IPS-11a (cell line): ENCODE data around the gene FAM43B.
"Not testable (repeated sequence)": the region's sequence is repeated elsewhere in the genome, so short reads cannot be mapped to it uniquely, and the experiment has no call there.

ENCODE experiments used
- H3K4me3 ChIP-seq: one replicate; pipeline ENCODE4 v1.5.1; 2013; ENCODE audit warnings: low read depth, low read length, control low read depth

FAM43B gene, protein sequence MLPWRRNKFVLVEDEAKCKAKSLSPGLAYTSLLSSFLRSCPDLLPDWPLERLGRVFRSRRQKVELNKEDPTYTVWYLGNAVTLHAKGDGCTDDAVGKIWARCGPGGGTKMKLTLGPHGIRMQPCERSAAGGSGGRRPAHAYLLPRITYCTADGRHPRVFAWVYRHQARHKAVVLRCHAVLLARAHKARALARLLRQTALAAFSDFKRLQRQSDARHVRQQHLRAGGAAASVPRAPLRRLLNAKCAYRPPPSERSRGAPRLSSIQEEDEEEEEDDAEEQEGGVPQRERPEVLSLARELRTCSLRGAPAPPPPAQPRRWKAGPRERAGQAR

DNA sequence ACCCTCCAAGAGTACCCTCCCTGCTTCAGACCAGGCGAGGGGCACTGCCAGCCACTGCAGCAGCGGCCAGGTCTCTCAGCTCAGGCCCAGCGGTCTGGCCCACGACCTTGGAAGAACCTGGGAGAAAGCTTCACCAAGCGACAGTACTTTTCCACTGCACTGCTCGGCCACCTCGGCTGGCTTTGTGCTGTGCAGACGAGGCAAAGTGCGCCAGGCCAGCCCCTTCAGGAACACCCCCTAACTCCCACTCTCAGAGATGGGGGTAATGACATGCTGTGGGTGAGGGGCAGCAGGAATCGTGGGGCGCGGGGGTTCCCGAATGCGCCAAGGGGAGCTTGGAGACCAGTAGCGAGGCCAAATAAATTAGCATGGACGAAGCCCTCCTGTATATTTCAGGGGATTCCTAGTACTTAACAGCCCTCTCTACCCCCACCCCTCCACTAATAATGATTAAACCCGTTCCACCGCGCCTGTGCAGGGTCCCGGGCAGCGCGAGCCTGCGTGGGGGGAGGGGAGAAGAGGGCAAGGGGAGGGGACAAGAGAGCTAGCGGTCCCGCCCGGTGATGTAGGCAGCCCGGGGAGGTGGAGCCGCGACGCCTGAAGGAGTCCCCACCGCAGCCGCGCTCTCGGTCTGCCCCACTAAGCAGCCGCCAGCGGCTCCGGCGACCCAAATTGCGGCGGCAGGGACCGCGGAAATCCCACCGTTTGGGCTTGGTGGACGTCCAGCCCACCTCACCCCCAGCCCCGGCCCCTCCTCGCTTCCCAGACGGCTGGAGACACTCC lies at the start of gene FAM43B:
TSS of gene FAM43B (plus strand) at position 629 of the 783 bp plus-strand sequence. CDS start 401 bp downstream, outside the sequence.
- H3K4me3 ChIP-seq = peak within 1 kb of the TSS; percentile 18

DNA sequence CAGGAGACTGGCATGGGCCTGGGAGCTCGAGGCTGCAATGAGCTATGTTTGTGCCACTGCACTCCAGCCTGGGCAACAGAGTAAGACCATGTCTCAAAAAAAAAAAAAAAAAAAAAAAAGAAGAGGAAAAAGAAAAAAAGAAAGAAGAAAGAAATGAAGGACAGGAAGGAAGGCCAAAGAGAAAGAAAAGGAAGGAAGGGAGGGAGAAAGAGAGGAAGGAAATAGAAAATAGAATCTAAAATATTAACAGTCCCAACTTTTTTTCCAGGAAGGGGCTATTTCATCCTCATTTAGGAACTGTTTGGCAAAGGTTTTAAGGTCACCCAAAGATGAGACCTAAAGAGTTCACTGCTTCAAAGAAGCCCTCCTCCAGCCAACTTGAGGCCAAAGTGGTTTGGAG lies 46.9 kb upstream of the FAM43B start:
- no peak overlapping the region for H3K4me3 ChIP-seq

DNA sequence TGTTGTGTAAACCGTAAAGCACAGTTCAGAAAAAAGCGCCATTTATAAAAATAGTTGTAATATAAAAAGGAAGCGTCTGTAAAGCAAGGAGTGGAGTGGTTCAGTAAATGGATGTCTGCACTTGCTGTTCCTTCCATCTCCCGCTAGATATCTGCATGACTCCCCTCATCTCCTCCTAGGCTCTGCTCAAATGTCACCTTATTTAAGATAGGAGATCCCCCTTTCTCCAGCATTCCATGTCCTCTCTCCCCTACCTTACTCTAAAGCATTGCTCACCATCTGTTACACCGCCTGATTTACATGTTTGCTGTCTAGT lies 45.2 kb upstream of the FAM43B start:
- peak overlapping the region; percentile 92 for H3K4me3 ChIP-seq

DNA sequence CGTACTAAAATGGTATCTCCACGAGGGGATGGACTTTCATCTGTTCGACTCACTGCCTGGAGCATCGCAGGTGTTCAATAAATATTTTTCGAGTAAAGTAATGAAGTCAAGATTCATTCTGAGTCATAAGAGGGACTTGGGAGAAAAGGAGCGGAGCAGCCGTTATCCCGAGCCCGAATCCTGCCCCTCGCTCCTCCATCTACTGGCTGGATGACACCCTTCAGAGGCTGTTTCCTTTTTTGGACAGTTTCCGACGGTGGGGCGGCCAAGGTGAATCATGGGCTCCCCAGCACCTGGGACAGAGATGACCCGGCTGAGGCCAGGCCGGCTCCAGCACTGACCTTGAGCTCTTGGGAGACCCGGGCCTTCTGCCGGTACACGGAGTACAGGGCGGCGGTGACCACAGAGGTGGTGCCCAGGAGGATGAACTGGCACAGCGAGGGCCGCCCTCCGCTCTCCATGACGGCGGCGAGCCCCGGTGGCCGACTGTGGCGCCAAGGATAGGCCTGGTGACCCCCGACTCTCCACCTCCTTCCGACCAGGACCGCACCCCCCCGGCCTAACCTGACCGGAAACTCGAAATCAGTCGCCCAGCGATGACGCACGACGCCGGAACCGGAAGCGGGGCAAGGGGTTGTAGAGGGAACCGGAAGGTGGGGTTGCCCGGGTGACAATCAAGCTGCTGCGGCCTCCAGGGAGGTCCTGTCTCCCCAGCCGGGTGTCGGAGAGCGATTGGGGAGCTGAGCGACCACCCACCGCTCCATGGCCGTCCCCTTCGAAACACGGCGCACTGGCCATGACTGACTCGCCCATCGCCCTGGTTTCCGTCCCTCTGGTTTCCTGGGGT lies 44.6 kb upstream of the FAM43B start, which contains the start of gene MUL1:
TSS of gene MUL1 (minus strand) at position 588 of the 847 bp plus-strand sequence. CDS start at position 461, 127 bp downstream.
- peak within 1 kb of the TSS; percentile 92 for H3K4me3 ChIP-seq

DNA sequence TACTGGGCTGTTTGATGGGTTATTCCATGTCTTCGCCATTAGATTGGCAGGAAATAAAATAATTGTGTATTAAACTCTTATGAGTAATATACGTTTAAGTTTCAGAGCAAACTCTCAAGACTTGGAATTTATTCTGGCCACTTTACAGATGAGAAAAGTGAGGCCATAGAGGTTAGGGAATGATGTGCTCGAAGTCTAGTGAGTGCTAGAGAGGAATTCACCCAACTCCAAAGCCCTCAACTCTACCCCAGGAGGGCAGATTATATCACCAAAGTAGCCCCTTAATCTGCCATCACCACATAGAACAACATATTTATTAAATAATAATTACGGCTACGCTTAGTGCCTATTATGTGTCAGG lies 44.0 kb upstream of the FAM43B start:
- H3K4me3 ChIP-seq = peak overlapping the region; percentile 92

DNA sequence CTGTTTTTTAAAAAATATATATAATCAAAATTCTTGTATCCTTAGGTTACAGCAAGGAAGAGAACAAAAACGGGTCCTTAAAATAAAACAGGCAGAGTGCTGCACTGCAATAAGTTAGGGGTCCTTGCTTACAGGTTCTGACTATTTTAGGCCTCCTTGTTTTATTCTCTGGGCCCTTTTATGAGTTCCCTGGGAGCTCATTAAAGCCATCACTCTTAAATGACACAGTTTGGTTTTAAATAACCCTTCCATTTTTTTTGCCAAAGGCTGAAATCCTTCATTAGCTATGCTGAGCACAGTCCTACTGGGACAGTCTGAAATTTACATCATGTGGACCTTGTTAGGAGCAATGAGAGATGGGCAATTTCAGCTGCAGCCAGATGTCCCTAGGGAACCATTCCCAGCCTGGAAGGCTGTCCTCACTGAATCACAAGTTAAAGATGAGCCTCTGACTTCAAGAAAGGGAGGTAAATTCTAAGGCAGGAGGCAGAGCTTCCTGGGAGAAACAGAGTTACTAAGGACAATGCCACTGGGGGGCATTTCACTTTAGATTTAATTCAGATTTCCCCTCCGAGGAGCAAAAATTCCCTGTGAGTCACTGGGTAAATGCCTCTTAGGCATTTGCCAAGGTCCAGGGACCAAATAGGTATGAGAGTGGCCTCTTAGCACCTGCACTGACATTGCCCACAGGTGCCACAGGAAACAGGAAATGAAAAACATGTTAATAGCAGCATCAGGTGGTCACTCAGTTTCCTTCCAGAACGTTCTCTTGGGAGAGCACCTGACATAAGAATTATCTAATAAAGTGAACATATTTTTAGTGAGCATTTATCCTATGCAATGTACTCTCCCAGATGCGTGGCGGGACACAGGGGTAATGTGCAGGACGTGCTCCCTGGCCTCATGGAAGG lies 40.6 kb upstream of the FAM43B start:
- no peak overlapping the region for H3K4me3 ChIP-seq

DNA sequence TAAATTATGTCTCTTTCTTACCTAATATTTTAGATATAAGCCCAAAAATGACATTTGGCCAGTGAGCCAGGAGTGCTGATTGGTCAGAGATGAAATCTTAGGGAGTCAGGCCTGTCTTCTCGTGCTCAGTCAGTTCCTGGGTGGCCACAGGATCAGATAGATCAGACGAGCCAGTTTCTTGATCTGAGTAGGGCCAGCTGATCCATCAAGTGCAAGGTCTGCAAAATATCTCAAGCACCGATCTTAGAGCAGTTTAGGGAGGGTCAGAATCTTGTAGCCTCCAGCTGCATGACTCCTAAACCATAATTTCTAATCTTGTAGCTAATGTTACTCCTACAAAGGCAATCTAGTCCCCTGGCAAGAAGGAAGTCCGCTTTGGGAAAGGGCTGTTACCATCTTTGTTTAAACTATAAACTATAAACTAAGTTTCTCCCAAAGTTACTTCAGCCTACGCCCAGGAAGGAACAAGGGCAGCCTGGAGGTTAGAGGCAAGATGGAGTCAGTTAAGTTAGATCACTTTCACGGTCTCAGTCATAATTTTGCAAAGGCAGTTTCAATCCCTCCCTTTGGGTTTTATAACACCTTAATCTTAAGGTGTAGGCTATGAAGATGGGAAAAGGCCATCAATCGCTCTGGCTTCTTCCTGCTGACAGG lies 32.6 kb upstream of the FAM43B start:
- not testable (repeated sequence) for H3K4me3 ChIP-seq

DNA sequence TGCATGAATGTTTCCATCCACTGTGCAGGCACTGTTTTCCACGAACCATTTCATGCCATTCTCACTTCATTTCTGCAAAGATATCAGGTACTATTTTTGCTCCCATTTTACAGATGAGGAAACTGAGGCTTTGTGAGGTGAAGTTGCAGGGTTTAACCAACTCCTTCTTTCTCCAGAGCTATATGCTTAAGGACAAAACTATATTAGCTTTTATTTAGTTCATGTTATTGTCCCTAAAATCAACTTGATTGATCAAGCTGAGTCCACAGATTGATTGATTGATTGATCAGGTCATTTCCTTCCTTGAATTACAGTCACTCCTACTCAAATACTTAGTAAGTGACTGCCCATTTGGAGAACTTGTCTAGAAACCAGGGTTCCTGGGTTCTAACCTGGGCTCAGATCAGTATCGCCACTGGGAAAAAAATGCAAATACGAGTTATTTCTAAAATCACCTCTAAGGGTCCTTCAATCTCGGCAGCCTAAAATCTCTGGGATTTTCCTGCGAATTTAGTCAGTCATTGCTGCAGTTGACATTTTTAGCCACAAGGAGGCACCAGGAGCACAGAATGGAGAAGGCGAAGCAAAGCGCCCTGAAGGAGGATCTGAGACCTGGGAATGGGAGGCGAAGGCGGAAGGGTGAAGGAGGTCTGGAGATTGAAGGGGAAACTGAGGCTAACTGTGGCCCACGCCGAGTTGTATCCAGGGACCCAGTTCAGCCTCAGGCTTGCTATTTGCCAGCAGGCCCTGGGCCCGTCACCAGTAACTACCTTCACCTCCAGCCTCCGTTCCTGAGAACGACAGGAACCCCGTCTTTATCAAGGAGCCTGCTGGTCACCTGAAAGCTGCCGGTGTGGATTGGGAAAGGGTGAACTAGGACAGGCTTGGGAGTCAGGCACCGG lies 30.2 kb upstream of the FAM43B start:
- H3K4me3 ChIP-seq = no peak overlapping the region

DNA sequence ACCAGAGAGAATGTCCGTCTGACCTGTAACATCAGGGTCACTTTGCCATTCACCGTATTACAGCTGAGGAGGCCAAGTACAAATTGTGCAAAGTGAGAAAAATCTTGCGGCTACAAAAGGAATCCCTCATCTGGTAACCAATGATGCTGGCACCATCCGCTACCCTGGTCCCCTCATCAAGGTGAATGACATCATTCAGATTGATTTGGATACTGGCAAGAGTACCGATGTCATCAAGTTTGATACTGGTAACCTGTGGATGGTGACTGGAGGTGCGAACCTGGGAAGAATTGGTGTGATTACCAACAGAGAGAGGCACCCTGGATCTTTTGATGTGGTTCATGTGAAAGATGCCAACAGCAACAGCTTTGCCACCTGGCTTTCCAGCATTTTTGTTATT lies 26.1 kb upstream of the FAM43B start:
- H3K4me3 ChIP-seq = no peak overlapping the region

DNA sequence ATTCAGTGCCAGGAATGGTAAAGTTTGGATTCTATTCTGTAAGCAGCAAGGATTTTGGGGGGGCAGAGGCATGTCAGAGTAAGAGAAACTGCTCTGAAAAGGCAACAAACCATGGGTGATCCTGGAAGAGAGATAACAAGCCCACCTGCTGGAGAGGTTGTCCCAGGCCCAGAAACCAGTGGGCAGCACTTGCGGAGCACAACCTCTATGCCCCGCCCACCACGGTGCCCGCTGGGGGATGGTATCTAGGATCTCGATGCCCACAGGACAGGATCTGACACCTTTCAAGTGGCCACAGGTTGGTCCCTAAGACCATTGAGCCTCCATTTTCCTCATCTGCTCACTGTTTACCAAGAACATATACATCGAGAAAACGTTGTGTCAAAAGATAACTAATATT lies 24.2 kb upstream of the FAM43B start:
- H3K4me3 ChIP-seq = no peak overlapping the region

DNA sequence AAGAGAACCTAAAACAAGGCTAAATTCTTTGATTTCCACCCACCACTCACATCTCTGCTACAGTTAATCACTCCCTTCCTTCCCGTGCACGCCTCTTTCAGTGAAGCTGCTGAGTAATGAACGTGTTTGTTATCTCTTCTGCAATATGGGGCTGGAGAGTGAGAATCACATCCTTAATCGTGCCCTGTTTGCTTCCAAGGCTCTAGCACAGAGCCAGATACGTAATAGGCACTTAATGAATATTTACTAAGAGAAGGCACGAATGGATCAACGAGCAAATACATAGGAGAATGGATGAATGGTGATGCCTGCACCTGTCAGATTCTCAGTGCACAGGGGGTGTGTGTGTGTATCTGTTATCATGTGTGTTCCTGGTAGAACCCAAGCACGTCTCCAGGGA lies 22.1 kb upstream of the FAM43B start:
- no peak overlapping the region for H3K4me3 ChIP-seq

DNA sequence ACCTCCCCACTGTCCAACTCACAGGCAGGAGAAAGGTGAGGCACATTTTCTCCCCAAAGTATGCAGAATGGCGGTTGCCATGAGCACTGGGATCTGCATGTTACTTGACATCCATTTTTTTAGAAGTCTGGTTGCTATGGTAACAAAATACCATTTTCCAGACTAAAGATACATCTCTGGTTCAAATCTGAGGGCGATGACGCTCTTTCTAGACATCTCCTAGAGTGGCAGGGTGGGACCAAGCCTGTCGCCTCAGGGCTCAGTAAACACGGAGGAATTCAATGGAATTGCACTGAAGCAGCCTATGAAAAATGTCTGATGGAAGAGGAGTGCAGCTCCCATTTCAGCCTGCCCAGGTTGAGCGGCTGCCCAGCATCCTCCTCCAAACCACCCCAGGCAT lies 21.5 kb upstream of the FAM43B start:
- no peak overlapping the region for H3K4me3 ChIP-seq

DNA sequence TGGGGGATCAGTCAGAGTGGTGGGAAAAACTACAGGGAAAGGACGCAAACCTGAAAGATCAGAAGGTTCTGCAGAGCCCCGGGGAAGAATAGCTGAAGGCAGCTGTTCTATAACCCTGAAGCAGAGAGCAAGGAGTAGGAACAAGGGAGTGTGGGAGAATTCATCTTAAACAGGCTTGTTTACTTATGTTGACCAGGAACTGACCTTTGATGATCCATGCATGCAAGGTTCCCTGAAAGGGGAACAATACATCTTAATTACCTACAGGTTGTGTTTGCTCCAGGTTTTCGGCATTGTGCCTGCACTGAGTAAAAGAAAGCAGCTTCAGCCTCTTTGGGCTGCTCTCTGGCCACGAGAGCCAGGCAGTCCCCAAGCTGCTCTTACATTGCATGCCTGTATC lies 18.7 kb upstream of the FAM43B start:
- no peak overlapping the region for H3K4me3 ChIP-seq

DNA sequence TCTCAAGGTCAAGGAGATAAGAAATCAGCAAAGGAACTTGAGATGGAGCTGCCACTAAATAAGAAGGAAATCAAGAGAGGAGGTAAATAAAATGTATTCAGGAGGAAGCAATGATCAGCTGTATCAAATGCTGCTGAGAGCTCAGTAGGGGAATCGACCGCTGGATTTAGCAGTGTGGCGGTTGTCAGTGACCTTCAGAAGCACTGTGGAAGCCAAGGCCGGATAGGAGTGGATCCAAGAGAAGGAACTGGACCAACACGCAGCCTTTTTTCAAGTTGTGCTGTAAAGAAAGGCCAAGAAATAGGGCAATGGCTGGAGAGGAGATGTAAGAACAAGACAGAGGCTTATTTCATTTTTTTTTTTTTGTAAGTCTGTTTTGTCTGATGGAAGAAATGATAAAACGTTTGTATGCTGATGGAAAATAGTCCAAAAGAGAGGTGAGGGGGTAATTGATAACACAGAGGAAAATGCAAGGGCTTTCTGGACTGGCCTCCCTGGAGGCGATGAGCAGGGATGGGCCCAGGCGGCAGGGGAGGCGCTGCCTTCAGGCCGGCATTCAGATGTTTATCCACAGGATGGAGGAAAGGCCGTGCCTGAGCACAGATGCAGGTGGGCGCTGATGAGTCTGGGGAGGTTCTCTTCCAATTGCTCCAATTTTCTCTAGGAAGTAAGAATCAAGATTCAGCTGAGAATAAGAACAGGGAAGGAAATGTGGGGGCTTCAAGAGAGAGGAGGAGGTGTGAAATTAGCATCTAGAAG lies 17.5 kb upstream of the FAM43B start:
- no peak overlapping the region for H3K4me3 ChIP-seq

DNA sequence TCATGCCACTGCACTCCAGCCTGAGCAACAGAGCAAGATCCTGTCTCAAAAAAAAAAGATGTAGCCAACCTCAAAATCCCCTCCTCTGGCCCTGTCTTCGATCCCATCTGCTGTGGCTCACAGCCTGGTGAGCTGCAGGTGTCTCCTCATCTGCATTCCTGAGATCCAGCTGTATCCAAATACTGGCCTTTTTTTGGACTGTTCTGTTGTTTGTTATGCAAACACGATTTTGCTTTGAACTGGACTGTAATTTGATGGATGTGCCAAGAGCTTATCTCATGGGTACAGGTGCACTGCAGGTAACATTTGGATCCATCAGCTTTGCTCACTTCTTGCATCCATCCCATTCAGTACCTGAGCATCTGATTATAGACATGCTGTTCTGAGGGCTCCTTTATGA lies 14.1 kb upstream of the FAM43B start:
- no peak overlapping the region for H3K4me3 ChIP-seq

DNA sequence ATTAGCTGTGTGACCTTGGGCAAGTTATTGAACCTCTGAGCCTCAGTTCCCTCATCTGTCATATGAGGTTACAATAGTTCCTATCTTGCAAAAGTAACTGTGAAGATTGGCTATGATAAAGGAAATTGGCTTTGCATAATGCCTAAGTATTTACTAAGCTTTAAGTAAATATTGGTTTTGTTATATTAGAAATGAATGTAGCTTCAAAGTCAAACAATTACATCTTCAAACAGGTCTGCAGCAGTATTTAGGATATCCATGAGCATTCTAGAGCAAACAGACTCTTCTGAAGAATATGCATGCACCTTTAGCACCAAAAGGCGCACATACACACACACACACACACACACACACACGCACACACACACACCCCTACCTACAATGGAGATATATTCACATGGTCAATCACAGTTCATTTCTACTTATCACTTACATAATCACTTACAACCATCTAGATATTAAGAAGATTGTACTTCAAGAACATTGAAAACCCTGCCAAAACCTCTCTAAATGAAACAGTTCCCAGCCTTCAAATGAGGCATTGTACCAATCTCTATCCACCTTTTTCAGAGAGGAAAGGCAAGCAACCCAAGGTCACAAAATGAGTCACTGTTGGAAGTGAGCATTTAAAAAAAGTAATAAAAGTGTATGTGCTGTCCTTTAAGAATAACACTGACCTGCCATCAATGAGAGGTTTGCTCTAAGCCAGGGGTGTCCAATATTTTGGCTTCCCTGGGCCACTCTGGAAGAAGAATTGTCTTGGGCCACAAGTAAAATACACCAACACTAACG lies 13.4 kb upstream of the FAM43B start:
- no peak overlapping the region for H3K4me3 ChIP-seq

DNA sequence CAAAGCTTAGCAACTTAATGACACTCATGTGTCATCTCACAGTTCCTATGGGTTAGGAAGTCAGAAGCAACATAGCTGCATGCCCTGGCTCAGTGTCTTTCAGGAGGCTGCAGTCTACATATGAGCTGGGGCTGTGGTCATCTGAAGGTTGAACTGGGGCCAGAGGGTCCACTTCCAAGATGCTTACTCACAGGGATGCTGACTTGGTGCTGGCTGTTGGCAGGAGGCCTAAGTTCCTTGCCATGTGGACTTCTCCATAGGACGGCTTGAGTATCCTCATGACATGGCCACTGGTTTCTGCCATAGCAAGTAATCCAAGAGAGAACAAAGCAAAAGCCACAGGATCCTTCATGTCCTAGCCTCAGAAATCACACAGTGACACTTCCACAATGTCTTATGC lies 12.1 kb upstream of the FAM43B start:
- H3K4me3 ChIP-seq = no peak overlapping the region

DNA sequence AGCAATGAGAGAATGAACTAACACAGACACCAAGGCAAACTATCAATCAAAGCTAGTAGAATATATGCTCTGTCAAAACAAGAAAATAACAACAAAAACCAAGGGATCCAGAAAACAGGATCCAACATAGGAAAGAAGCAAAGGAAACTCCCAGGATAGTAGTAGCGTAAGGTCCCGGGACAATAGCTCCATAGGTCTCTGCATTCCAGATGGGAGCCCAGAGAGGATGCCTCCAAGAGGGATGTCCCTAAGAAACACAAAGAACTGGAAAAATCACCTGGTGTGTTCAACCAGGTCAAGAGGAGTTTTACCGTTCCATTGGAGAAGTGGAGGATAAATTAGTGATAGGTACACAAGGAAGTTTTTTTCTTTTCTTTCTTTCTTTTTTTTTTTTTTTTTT lies 5.7 kb upstream of the FAM43B start:
- no peak overlapping the region for H3K4me3 ChIP-seq
